ENCODE measurements around the gene ARHGEF2. TPM values are rescaled to one million over a fixed set of nuclear protein-coding genes. Genes with fewer than 3 reads are reported as not detected.

The ARHGEF2 gene
- total and polyA plus RNA-seq, 9 of the 15 experiments (the other 6 are each of a cell fraction or from before 2014, with no cell fraction given), result 7.1 to 162 (median 62.2) TPM

- TF ChIP-seq CUX1 (CRISPR knock-in tag; IDR thresholded peaks at IDR 0.05) (no peak), BRD9 (IDR thresholded peaks at IDR 0.05; ENCODE audit: low read depth, partially characterized antibody) (no peak), SMARCA5 (IDR thresholded peaks at IDR 0.05) (no peak), RBM14 (IDR thresholded peaks at IDR 0.05; ENCODE audit: borderline replicate concordance, insufficient read depth, low read depth, low read length) (no peak), SIN3A (IDR thresholded peaks at IDR 0.05; ENCODE audit: borderline replicate concordance in 2 of 2, control insufficient read depth in 1 of 2, low read depth in 2 of 2, low read length in 2 of 2) (no peak)
These were observed 2.8 kb downstream of the ARHGEF2 start (continued) for GRCh38 chr1:155975375-155976061.

All from K562 (cell line).